NCI-H1930 (cell line): ENCODE measurements around the gene TMEM30A.

Experiments used
- DNase-seq, 2 experiments: peaks; one replicate each; lab custom pipeline; 2025; lab: John Stamatoyannopoulos, UW

The TMEM30A gene

DNA sequence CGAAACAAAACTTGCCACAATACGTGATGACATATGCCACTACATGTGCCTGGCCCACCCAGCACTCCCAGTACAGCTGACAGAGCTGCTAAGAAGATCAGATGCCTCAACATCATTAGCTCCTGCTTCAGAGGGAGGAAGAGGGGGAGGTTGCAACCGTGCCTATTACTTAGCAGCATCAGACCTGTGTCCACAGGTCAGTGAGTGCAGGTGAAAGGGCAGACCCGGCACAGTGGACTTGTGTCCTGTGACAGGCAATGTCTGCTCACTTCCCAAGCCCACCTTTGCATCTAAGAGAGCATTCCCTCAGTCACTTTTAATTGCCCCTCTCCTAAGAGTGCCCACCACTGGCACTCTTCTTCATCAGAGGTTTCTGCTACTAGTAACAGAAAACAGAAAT, 69.3 kb downstream of the TMEM30A start:
- no peak for DNase-seq

DNA sequence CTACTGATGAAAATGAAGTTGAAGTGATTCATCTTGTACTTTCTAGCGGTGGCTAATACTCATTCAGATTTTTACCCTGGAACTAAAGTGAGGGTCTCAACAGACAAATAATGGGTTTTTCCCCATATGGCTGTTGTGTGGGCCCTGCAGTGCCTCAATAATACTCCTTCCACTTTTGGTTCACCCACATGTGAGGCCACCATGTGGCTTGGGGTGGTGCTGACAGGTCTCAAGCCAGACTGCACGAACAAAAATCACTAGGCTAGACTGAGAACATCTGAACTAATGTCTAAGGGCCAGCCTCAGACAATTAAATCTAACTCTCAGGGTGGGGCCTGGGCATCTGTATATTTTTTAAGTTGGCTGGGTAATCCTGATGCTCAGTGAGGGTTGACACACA, 70.9 kb downstream of the TMEM30A start:
- DNase-seq, result no peak

DNA sequence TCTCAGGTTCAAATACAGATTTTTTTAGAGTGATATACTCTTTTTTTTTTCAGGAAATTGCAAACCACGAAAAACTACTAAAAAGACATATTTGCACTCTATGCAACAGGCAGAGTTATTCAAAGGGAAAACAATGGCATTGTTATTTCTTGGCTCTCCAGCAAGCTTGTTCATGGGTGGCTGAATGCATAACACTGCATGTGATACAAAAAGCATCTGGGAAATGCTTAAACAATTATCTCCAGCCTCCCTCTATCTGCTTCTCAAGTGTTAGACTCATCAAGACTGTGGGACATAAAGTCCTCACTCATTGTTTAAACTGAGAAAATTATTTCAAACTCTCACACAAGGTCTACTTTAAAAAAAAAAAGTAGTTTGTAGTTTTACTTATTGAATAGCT, 71.5 kb downstream of the TMEM30A start:
- DNase-seq, result no peak

DNA sequence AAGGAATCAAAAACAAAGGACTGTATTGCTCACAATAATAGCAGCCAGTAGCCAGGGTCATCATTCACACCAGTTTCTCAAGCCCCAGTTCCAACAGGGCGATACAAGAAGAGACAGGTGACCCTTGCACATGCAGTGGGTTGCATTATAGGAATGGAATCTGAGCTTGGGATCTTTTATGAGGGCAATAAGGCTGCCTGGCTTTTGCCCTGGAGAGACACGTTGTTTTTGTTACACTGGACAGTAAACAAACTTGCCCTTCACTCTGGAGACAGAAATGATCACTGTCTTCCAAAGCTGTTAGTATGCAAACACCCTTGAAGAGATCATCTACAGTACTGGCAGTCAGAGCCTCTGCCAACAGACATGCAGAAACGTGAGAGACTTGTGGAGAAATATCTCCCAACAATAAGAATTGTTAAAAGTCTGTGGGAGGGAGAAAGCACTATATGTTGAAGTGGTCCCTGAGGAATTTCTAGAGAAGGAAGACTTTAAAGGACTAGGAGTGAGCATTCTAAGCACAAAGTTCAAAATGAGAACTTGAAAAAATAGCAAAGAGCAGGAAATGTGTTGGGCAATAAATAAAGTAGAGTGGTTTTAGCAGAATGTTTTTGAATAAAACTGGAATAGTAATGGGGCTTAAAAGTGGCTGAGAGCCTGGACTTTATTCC, 72.5 kb downstream of the TMEM30A start:
- DNase-seq, result no peak

DNA sequence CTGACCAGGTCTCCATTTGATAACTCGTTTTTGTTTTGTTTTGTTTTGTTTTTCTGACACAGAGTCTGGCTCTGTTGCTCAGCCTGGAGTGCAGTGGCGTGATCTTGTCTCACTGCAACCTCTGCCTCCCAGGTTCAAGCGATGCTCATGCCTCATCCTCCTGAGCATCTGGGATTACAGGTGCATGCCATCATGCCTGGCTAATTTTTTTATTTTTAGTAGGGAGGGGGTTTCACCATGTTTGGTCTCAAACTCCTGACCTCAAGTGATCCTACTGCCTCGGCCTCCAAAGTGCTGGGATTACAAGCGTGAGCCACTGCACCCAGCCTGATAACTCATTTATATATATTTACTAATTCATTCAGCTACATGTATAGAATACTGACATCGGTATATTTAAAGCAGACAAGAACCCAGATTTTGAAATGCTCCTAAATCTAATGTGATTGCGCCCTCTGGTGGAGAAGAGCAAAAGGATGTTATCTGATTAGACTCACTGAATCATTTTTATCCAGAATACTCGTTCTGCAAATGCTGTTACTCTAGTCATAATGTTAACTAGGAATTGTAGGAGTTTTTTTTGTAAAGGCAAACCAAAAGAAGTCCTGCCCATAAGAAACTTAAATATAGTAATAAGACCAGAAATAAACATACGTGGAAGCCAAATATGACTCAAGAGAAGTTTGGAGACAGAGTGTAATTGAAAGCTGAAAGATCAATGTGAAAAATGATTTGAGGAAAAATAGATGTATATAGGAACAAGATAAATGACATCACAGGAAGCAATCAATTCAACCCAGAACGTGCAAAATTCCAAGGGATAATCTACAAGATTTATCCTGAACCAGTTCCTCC, 73.5 kb downstream of the TMEM30A start:
- DNase-seq, result peak in 1 of 2 experiments; percentile 55

DNA sequence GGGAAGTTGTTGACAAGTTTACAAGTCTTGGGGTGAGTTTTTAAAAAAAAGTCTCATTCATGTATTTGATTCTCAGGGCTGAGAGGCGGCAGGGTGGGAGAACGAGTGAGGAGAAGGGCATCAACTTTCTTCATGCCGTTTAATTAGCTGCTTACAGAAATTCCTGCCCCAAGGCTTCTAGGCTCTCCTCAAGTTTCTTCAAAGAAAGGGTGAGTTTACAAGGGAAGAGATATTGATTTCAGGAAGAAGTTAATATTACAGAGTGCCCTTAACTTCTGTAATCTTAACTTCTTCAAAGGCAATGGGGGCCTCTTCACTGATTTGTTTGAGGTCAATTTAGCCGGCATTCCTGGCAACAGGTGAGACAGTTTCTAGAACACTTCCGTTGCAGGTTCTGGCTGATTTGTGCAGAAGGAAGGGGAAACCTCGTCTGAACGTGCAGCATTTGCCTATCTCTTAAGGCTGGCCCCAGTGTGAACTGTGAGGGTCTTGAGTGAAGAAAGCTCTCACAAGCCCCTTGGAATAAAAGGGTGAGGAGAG, 75.3 kb downstream of the TMEM30A start:
- no peak for DNase-seq

DNA sequence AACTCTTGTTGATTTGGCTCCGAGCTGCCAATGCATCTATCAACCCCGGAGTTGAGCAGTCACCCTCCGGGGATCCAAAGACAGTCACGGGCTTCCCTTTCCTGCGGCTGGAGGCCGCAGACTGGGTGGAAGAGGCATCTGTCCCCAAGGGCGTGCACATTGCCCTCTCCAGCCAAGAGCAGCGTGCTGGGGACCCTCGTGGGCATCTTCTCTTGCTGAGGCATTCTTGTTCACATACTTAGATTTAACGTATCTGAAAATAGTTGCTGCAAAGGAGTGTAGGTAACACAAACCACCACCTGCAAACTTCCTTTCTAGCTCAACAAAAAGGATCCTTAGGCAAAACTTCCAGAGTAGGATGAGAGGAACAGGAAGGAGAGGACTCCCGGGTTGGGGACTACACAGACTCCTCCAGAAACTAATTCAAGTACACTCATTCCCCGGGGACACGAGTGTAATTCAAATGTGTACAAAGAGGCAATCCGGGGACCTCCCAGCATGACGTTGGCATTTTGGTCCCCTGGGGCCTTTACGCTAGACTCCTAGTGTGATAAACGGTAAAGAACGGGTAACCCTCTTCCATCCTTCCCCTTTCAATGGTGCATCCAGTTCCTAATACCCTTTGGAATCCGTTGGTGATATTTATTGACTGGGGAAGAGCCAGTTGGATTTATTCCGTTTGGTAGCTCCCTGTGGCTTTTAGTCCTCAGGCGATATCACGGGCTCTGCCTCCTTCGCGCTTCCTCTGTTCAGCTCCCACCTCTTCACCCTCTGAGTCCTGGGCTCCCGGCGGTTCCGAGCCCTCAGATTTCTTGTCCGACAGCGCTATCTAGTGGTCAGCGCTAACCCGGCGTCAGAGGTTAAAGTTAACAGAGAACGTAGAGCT, 76.1 kb downstream of the TMEM30A start:
- DNase-seq, result peak; percentile 44 to 70

DNA sequence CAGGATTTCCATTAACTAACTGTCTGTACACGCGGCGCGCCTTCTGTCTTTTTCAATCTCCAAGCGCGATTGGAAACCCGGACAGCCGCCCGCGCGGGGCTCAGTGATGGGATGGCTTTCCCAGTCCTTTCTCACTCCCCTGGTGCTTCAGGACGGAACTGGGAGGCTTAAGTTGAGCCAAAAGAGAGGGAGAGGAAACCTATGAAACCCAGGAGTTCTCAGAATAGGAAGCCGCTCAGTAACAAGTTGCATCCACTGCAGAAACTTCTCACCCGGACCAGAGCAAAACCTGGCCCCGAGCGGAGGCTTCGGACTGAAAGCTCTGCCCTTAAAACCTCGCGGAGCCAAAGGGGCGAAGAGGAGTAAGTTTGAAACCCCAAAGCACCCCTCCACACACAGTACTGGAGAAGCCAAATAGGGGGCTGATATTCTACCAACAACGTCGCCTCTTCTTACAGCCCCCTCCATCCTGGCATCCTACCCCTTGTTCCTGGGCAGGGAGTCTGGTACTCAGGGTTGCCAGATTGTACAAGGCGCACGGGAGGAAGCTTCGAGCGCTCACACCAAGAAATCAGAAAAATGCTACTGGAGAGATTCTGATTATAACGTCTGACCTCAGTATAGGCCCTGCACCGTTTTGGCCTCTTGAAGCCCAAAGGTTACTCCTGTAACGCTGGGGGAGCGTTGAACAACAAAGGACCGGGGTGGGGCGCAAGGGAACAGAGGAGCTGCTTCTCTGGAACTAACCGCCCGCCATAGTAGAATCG, 77.8 kb downstream of the TMEM30A start:
- DNase-seq, result no peak

DNA sequence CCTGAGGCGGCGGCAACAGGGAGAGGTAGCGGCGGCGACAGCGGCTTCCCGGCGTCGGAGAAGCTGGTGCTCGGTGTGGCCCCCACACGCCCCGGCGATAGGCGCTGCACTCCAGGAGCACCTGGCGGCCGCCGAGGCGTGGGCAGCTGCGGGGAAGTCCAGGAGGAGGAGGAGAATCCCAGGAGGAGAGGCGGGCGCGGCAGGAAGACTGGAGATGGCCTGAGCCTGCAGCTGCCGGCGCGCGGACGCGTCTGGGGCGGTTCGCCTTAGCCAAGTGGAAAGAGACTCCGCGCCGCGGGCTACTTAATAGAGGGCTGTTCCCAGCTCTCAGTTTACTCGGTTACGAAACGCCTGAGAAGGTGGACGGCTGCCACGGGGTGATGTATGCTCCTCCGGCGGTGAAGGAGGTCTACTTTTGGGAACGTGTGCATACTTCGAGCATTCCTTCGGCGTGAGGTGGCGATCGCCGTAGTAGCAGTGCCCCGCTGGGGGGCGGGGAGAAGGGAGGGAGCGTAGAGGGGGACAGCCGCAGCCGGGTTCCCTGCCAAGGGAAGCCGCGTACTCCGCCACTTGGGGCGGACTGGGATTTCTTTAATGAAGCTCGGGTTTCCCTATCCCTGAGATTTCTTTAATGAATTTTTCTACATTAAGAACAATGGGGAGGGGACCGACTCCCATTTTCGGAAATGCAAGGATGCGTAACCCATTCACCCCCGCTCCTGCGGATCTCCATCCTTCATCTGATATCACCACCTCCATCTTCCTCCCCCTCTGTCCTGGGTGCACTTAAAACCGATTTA, 78.6 kb downstream of the TMEM30A start, which contains the start of gene COL12A1:
TSS of gene COL12A1 (minus strand) at position 278 of the 800 bp plus-strand sequence. CDS start 3,261 bp downstream, outside the sequence.
- DNase-seq, result no peak

DNA sequence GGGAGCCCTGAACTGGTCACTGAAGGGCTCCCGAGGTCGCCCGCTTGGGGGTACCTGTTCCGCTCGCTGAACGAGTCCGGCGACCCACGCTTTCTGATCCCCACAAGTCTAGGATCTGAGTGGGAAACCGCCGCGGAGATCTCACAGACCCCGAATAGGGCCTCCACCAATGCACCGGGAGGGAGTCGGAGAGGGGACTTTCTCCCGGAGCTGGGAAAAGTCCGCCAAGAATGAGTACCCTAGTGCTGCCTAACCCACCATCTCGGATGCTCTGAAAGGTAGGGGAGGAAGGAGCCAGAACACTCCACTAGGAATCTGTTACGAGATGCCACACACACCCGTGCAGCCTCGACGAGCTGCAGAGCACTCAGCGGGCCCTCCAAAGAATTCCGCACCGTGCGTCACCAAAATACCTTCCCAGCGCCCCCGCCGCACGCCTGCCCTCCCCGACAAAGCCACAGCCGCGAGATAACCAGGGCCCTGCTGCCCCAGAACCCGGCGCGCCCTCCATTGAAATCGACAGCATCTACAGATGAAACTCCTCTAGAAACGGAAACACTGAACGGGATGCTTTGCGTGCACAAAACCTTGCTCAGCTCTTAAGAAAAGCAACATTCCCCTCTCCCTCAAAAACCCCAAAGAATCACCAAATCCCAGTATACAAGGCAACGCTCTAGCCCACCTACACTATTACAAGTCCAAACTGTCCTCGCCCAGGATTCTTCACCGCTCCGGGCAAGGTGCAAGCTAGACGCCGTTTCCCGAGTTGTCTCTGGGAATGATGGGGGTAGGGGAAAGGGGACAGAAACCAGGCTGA, 79.4 kb downstream of the TMEM30A start:
- no peak for DNase-seq

DNA sequence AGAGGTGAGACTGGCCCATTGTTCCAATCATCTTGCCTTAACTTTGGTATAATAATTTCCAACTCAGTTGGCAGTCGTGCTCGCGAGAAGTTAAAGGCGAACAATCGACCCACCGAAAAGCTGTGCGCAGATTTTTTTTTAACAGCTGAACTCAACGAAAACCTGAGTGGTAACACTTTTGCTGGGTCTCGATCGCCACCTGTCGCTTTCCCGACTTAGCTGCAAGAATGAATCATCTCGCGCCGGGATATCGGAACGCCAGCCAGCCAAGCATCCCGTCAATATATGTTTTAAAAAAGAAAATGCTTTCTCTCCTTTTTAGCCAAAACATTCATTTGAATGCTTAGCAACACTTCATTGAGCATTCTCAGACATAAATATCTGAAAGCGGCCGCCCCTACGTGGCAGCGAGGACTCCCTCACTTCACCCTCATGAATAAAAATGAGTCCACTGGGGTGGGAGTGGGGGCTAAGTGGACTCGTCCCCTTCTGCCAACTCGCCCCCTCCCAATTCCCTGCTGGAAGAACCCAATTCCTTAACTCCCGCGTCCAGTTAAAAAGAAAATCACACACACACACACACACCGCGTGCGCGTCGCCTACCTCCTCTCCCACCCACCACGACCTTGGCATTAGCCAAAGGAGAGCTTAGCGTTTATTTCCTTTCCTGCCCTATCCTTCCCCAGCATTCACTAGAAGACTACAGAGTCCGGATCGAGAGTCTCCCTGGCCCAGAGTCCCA, 80.2 kb downstream of the TMEM30A start:
- peak in 1 of 2 experiments; percentile 54 for DNase-seq

DNA sequence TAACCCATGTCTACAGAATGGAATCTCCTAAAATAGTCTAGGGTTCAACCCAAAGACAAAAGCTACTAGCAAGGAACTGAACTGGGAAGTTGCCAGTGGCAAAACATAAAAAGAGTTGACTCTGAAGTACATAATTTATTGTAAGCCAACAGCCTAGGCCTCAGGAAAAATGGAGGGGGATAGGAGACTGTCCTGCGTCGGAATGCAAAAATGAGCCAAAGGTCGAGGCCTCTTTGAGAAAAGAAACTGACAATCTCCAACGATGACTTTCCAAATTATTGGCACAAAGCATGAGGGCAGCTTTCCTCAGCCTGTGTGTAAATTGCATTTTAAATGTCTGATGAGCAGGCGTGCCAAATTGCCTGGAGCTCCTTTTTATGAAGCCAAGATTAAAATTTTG, 80.9 kb downstream of the TMEM30A start:
- DNase-seq, result no peak
